GM18861 (cell line): Measurements from ENCODE around the gene RABEP2.
A peak's percentile ranks its signal among the peaks of the same experiment; 100 is the strongest.
"Not testable (repeated sequence)": the region's sequence is repeated elsewhere in the genome, so short reads cannot be mapped to it uniquely, and the experiment has no call there.

Source experiments
- ATAC-seq: cut with Tn5 transposase; IDR thresholded peaks from one replicate; pipeline ENCODE4 v1.9.1; 2021; ENCODE audit not compliant: unreplicated experiment

The RABEP2 gene

GRCh38 chr16:28933171-28933570 lies 8.1 kb upstream of the RABEP2 start:
- ATAC-seq: no peak

- ATAC-seq: no peak
Measured at GRCh38 chr16:28932339-28933141, 7.5 kb upstream of the RABEP2 start.

- no peak for ATAC-seq
Measured at GRCh38 chr16:28931801-28932225, 6.8 kb upstream of the RABEP2 start, which contains the start of gene CD19. Gene CD19, plus strand, starts transcription at chr16:28931971. Its CDS starts 30 bp downstream, at chr16:28932001.

- no peak for ATAC-seq
Measured at GRCh38 chr16:28930652-28931051, 5.6 kb upstream of the RABEP2 start.

GRCh38 chr16:28930203-28930602 lies 5.2 kb upstream of the RABEP2 start:
- no peak for ATAC-seq

GRCh38 chr16:28927815-28928214 lies 2.8 kb upstream of the RABEP2 start:
- no peak for ATAC-seq

GRCh38 chr16:28926284-28926683 lies 1.2 kb upstream of the RABEP2 start:
- not testable (repeated sequence) for ATAC-seq

GRCh38 chr16:28925386-28926228 lies 569 bp upstream of the RABEP2 start:
- peak; percentile 25 for ATAC-seq

- no peak for ATAC-seq
Measured at GRCh38 chr16:28924399-28924761, 658 bp downstream of the RABEP2 start.

GRCh38 chr16:28923652-28924398 lies 1.2 kb downstream of the RABEP2 start:
- peak; percentile 62 for ATAC-seq

GRCh38 chr16:28923231-28923587 lies 1.8 kb downstream of the RABEP2 start:
- ATAC-seq: no peak

- no peak for ATAC-seq
Measured at GRCh38 chr16:28918698-28919097, 6.3 kb downstream of the RABEP2 start.

GRCh38 chr16:28917095-28917494 lies 7.9 kb downstream of the RABEP2 start:
- ATAC-seq: no peak

- ATAC-seq: no peak
Measured at GRCh38 chr16:28915181-28915580, 9.9 kb downstream of the RABEP2 start.

GRCh38 chr16:28913946-28914724 lies 10.9 kb downstream of the RABEP2 start:
- no peak for ATAC-seq

GRCh38 chr16:28912558-28912957 lies 12.5 kb downstream of the RABEP2 start:
- ATAC-seq: no peak

GRCh38 chr16:28910086-28911031 lies 14.7 kb downstream of the RABEP2 start:
- ATAC-seq: no peak

GRCh38 chr16:28905800-28906372 lies 19.2 kb downstream of the RABEP2 start:
- no peak for ATAC-seq

GRCh38 chr16:28905229-28905754 lies 19.7 kb downstream of the RABEP2 start:
- ATAC-seq: no peak
